ENCODE measurements around the gene ATP5ME.

DNA sequence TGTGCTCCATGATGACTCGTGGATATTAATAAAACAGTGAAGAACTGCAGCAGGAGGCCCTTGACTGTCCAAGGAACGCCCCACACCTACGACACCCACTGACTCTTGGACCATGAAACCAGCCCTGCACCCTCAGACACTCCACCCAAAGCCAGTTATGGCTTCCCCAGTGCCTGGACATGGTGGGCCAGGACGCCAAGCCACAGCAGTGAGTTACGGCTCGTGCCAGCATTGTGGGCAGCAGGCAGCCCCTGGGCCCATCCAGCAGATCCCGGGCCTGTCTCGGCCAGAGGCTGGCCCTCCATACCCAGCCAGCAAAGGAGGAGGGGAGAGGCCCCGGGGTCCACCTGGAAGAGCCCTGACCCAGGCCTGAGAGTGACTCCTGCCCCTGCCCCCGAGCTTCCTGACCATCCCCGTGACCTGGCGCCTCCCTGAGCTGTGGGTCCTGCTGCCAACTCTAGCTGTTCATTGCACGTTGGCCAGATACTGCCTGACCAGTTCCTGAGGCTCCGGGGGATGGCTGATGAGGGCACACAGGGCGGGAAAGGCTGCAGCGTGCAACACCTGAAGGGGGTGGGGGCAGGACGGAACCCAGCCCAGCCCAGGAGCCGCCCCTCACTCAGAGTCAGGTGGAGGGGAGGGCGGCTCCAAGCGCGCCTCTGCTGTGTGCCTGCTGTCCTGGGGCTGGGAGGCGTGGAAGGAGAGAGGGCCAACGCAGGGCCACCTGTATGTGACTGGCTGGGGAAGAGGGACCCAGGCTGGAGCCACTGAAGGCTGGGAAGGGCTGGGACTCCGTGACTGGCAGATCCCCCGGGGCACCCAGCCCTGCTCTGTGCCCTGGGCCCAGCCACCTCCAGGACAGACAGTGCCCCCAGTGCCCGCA is 14.1 kb upstream of the ATP5ME start:
- TF ChIP-seq, protein P1, sequence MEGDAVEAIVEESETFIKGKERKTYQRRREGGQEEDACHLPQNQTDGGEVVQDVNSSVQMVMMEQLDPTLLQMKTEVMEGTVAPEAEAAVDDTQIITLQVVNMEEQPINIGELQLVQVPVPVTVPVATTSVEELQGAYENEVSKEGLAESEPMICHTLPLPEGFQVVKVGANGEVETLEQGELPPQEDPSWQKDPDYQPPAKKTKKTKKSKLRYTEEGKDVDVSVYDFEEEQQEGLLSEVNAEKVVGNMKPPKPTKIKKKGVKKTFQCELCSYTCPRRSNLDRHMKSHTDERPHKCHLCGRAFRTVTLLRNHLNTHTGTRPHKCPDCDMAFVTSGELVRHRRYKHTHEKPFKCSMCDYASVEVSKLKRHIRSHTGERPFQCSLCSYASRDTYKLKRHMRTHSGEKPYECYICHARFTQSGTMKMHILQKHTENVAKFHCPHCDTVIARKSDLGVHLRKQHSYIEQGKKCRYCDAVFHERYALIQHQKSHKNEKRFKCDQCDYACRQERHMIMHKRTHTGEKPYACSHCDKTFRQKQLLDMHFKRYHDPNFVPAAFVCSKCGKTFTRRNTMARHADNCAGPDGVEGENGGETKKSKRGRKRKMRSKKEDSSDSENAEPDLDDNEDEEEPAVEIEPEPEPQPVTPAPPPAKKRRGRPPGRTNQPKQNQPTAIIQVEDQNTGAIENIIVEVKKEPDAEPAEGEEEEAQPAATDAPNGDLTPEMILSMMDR (IDR thresholded peaks at IDR 0.05), result no peak
- no peak for TF ChIP-seq POLR2A (IDR thresholded peaks at IDR 0.05)
